Neural cell (in vitro differentiated cells): ENCODE data around the gene ABHD14A. TPM values are rescaled to one million over a fixed set of nuclear protein-coding genes. Genes with fewer than 3 reads are reported as not detected.

ENCODE experiments used
- H2AFZ ChIP-seq: fragments of 200-600, 300-800 bp; sonication (generic), shearing (Covaris generic); 2 replicates; pipeline ENCODE4 v1.6.0; 2014; ENCODE audit warnings: low read depth, mild to moderate bottlenecking, antibody characterized with exemption, low read length, moderate library complexity
- H3F3A ChIP-seq: fragments of 200-600 bp; shearing (Covaris generic); 2 replicates; pipeline ENCODE4 v1.6.1; 2016; ENCODE audit warnings: mild to moderate bottlenecking, moderate library complexity, mixed read lengths, antibody characterized with exemption, low read length; ENCODE audit not compliant: insufficient read depth, poor library complexity, severe bottlenecking
- H3K27ac ChIP-seq: fragments of 200-600, 300-800 bp; sonication (generic), shearing (Covaris generic); 2 replicates; pipeline ENCODE4 v1.5.1; 2014; ENCODE audit warnings: mild to moderate bottlenecking, low read length, moderate library complexity
- H3K27me3 ChIP-seq: fragments of 300-800, 200-600 bp; sonication (generic), shearing (Covaris generic); 2 replicates; pipeline ENCODE4 v1.6.0; 2014; ENCODE audit warnings: mild to moderate bottlenecking, low read depth, low read length, moderate library complexity; ENCODE audit not compliant: insufficient read depth
- H3K36me3 ChIP-seq: fragments of 300-800, 200-600 bp; sonication (generic), shearing (Covaris generic); 2 replicates; pipeline ENCODE4 v1.5.1; 2014; ENCODE audit warnings: mild to moderate bottlenecking, antibody characterized with exemption, low read length, moderate library complexity; ENCODE audit not compliant: insufficient read depth
- H3K4me2 ChIP-seq: fragments of 300-800, 200-600 bp; sonication (generic), shearing (Covaris generic); 2 replicates; pipeline ENCODE4 v1.6.0; 2014; ENCODE audit warnings: mild to moderate bottlenecking, low read length
- H3K4me3 ChIP-seq: fragments of 300-800, 200-600 bp; sonication (generic), shearing (Covaris generic); 2 replicates; pipeline ENCODE4 v1.5.1; 2014; ENCODE audit warnings: mild to moderate bottlenecking, low read length, moderate library complexity
- H3K79me2 ChIP-seq: fragments of 200-600 bp; shearing (Covaris generic); replicated peaks from 2 replicates; pipeline ENCODE4 v1.6.0; 2014; ENCODE audit warnings: mild to moderate bottlenecking, low read length, moderate library complexity; ENCODE audit not compliant: insufficient read depth
- H3K9ac ChIP-seq: fragments of 300-800, 200-600 bp; sonication (generic), shearing (Covaris generic); 2 replicates; pipeline ENCODE4 v1.6.1; 2016; ENCODE audit warnings: mild to moderate bottlenecking, low read length, mixed read lengths
- H3K9me2 ChIP-seq: fragments of 200-600 bp; shearing (Covaris generic); 2 replicates; pipeline ENCODE4 v1.6.1; 2016; ENCODE audit warnings: mild to moderate bottlenecking, low read length, mixed read lengths; ENCODE audit not compliant: insufficient read depth
- H3K9me3 ChIP-seq: fragments of 200-600, 300-800 bp; sonication (generic), shearing (Covaris generic); 2 replicates; pipeline ENCODE4 v1.6.1; 2016; ENCODE audit warnings: mild to moderate bottlenecking, mixed run types, low read length, moderate library complexity, mixed read lengths
- H4K20me1 ChIP-seq: fragments of 200-600 bp; shearing (Covaris generic); 2 replicates; pipeline ENCODE4 v1.6.1; 2016; ENCODE audit warnings: mild to moderate bottlenecking, mixed run types; ENCODE audit not compliant: insufficient read depth
- EP300 ChIP-seq: fragments of 450-650 bp; conservative IDR thresholded peaks from 2 replicates; pipeline ENCODE4 v1.6.1; 2014; ENCODE audit warnings: antibody characterized with exemption, mild to moderate bottlenecking, moderate library complexity; ENCODE audit not compliant: poor library complexity, severe bottlenecking
- EZH2 ChIP-seq: fragments of 200-600, 300-800 bp; shearing (Covaris generic), sonication (generic); IDR thresholded peaks from 2 replicates; pipeline ENCODE4 v1.6.1; 2014; ENCODE audit warnings: antibody characterized with exemption, low read length, borderline replicate concordance, mild to moderate bottlenecking; ENCODE audit not compliant: insufficient read depth, poor library complexity, severe bottlenecking
- MXI1 ChIP-seq: fragments of 450-650 bp; conservative IDR thresholded peaks from 2 replicates; pipeline ENCODE4 v1.6.1; 2014; ENCODE audit warnings: antibody characterized with exemption, mild to moderate bottlenecking; ENCODE audit not compliant: poor library complexity, severe bottlenecking
- POLR2AphosphoS5 ChIP-seq: IDR thresholded peaks from 2 replicates; pipeline ENCODE4 v1.6.1; 2012
- RAD21 ChIP-seq: fragments of 450-650 bp; conservative IDR thresholded peaks from 2 replicates; pipeline ENCODE4 v1.6.1; 2014; ENCODE audit warnings: antibody characterized with exemption, mild to moderate bottlenecking, moderate library complexity
- SMC3 ChIP-seq: fragments of 450-650 bp; conservative IDR thresholded peaks from 2 replicates; pipeline ENCODE4 v1.6.1; 2014; ENCODE audit warnings: antibody characterized with exemption, mild to moderate bottlenecking, moderate library complexity; ENCODE audit not compliant: poor library complexity
- TAF1 ChIP-seq: IDR thresholded peaks from 2 replicates; pipeline ENCODE4 v1.6.1; 2012; ENCODE audit warnings: low read depth
- polyA plus RNA-seq: library from polyadenylated mRNA; depleted of rRNA; stranded (reverse); fragments of >200 nt; gene quantifications from 2 replicates; pipeline ENCODE4 v1.2.3, GENCODE V29; 2014
- TF ChIP-seq, protein P1 (sequence below): IDR thresholded peaks from 2 replicates; pipeline ENCODE4 v1.6.1; 2012; ENCODE audit warnings: borderline replicate concordance
- TF ChIP-seq, protein P2 (sequence below): fragments of 450-650 bp; IDR thresholded peaks from 2 replicates; pipeline ENCODE4 v1.5.1; 2014; ENCODE audit warnings: antibody characterized with exemption, mild to moderate bottlenecking, moderate library complexity; ENCODE audit not compliant: poor library complexity, severe bottlenecking

Gene ABHD14A
- polyA plus RNA-seq, 1 donor from 2014 or later: 57.8 TPM

DNA sequence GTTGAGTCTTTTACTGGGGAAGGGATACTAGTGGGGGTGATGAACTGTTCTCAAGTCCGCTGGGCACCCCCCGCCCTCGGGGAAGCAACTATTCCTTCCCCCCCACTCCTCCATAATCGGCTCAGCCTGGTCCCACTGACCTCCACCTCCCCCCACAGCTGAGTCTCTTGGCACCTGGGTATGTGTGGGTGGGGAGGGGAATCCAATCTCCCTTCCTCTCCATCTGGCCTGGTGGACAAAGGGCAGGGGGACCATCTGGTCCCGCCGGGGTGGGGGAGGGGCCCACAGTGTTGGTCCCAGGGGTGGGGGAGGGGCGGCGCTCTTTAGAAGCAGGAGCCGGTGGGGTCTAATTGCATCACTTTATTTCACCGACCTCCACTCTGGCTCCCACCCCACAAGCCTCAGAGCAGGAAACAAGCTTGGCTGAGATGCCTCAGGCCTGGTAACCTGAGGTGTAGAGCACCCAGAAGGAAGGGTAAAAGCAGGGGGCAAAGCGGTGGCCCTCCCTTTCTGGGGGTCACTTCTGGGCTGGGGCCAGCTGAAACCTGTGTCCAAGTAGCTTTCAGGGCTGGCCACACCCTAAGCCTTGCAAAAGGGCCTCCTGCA is 6.6 kb upstream of the ABHD14A start:
- no peaks in the 10 kb centered on the region for H3K9me3 ChIP-seq
- peak overlapping the region; percentile 90 for H3K9ac ChIP-seq
- H3K27me3 ChIP-seq: no peaks in the 10 kb centered on the region
- no peaks in the 10 kb centered on the region for H3K9me2 ChIP-seq
- TF ChIP-seq MXI1 (no peak), EZH2 (no peak), EP300 (no peak), TAF1 (peak; percentile 35), POLR2AphosphoS5 (peak; percentile 18)
- TF ChIP-seq, protein P1, sequence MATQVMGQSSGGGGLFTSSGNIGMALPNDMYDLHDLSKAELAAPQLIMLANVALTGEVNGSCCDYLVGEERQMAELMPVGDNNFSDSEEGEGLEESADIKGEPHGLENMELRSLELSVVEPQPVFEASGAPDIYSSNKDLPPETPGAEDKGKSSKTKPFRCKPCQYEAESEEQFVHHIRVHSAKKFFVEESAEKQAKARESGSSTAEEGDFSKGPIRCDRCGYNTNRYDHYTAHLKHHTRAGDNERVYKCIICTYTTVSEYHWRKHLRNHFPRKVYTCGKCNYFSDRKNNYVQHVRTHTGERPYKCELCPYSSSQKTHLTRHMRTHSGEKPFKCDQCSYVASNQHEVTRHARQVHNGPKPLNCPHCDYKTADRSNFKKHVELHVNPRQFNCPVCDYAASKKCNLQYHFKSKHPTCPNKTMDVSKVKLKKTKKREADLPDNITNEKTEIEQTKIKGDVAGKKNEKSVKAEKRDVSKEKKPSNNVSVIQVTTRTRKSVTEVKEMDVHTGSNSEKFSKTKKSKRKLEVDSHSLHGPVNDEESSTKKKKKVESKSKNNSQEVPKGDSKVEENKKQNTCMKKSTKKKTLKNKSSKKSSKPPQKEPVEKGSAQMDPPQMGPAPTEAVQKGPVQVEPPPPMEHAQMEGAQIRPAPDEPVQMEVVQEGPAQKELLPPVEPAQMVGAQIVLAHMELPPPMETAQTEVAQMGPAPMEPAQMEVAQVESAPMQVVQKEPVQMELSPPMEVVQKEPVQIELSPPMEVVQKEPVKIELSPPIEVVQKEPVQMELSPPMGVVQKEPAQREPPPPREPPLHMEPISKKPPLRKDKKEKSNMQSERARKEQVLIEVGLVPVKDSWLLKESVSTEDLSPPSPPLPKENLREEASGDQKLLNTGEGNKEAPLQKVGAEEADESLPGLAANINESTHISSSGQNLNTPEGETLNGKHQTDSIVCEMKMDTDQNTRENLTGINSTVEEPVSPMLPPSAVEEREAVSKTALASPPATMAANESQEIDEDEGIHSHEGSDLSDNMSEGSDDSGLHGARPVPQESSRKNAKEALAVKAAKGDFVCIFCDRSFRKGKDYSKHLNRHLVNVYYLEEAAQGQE: peak; percentile 58
- TF ChIP-seq, protein P2, sequence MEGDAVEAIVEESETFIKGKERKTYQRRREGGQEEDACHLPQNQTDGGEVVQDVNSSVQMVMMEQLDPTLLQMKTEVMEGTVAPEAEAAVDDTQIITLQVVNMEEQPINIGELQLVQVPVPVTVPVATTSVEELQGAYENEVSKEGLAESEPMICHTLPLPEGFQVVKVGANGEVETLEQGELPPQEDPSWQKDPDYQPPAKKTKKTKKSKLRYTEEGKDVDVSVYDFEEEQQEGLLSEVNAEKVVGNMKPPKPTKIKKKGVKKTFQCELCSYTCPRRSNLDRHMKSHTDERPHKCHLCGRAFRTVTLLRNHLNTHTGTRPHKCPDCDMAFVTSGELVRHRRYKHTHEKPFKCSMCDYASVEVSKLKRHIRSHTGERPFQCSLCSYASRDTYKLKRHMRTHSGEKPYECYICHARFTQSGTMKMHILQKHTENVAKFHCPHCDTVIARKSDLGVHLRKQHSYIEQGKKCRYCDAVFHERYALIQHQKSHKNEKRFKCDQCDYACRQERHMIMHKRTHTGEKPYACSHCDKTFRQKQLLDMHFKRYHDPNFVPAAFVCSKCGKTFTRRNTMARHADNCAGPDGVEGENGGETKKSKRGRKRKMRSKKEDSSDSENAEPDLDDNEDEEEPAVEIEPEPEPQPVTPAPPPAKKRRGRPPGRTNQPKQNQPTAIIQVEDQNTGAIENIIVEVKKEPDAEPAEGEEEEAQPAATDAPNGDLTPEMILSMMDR: no peak
- H3K36me3 ChIP-seq: no peaks in the 10 kb centered on the region
- H4K20me1 ChIP-seq: no peaks in the 10 kb centered on the region
- no peaks in the 10 kb centered on the region for H3F3A ChIP-seq
- peak overlapping the region; percentile 71 for H3K4me3 ChIP-seq
- H3K27ac ChIP-seq: peak overlapping the region; percentile 70
- H3K79me2 ChIP-seq: peaks cover 31% of the 10 kb centered on the region
- peak overlapping the region; percentile 73 for H3K4me2 ChIP-seq
- peak overlapping the region; percentile 40 for H2AFZ ChIP-seq

DNA sequence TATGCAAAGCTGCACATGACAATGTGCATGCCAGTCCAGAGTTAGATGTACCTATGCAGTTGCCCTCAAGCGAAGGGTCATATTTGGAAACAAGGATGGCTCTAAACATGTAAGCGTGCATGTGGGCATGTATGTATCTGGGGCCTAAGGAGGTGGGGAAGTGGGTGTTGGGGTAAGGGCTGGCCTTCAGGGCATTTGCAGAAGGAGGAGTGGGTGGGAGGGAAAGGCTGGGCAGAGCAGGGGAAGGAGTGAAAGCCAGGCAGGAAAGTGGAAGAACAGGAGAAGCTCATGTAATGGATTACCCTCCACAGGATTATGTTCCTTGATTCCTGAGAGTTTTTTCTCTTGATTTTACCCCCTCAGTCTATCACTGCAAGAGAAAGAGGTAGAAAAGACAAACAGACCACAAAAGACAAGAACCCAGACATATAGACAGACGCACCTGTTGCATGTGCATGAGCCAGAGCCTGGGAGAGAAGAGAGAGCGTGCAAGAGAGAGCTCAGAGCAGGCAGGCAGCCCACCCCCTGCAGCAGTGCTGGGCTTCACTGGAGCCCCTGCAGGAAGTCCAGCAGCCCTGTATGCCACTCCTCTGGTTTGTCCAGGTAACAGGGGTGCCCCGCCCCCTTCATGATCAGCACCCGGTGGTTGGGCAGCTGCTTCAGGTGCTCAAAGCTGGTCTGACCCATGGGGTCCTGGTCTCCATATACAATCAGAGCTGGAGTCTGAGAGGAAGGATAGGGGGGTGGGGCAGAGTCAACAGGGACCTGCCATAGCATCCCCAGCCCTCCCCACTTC is 5.8 kb upstream of the ABHD14A start:
- TF ChIP-seq POLR2AphosphoS5: no peak
- TF ChIP-seq EZH2: no peak
- TF ChIP-seq SMC3: no peak
- TF ChIP-seq, protein P1: no peak
- no peak for TF ChIP-seq TAF1
- TF ChIP-seq RAD21: no peak
- H4K20me1 ChIP-seq: no peaks in the 10 kb centered on the region
- H3K4me3 ChIP-seq: peak overlapping the region; percentile 71
- peak overlapping the region; percentile 90 for H3K9ac ChIP-seq
- no peak overlapping the region for H2AFZ ChIP-seq
- no peaks in the 10 kb centered on the region for H3K9me2 ChIP-seq
- peaks cover 31% of the 10 kb centered on the region for H3K79me2 ChIP-seq
- no peaks in the 10 kb centered on the region for H3K27me3 ChIP-seq
- H3K36me3 ChIP-seq: no peaks in the 10 kb centered on the region
- H3K9me3 ChIP-seq: no peaks in the 10 kb centered on the region
- H3K4me2 ChIP-seq: no peak overlapping the region
- peak overlapping the region; percentile 59 for H3K27ac ChIP-seq
- H3F3A ChIP-seq: no peaks in the 10 kb centered on the region
